ENCODE results near the gene TRIM17. TPM values are rescaled to one million over a fixed set of nuclear protein-coding genes. Genes with fewer than 3 reads are reported as not detected.

TRIM17 gene

DNA sequence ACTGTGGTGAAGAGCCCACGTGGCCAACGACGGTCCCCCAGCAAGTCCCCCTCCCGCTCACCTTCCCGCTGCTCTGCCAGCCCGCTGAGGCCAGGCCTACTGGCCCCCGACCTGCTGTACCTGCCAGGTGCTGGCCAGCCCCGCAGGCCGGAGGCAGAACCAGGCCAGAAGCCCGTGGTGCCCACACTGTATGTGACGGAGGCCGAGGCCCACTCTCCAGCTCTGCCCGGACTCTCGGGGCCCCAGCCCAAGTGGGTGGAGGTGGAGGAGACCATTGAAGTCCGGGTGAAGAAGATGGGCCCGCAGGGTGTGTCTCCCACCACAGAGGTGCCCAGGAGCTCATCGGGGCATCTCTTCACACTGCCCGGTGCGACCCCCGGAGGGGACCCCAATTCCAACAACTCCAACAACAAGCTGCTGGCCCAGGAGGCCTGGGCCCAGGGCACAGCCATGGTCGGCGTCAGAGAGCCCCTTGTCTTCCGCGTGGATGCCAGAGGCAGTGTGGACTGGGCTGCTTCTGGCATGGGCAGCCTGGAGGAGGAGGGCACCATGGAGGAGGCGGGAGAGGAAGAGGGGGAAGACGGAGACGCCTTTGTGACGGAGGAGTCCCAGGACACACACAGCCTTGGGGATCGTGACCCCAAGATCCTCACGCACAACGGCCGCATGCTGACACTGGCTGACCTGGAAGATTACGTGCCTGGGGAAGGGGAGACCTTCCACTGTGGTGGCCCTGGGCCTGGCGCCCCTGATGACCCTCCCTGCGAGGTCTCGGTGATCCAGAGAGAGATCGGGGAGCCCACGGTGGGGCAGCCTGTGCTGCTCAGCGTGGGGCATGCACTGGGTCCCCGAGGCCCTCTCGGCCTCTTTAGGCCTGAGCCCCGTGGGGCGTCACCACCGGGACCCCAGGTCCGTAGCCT lies 56.8 kb downstream of the TRIM17 start:
- Histone ChIP-seq H3K9ac (ENCODE audit: low read depth, low read length) (no peak overlapping the region), H3K9me3 (replicated peaks; ENCODE audit: low read length) (no peaks in the 10 kb centered on the region), H3K4me2 (ENCODE audit: low read length) (no peak overlapping the region), H3K36me3 (ENCODE audit: insufficient read depth, low read length) (no peaks in the 10 kb centered on the region), H3K27me3 (ENCODE audit: control insufficient read depth, insufficient read depth, low read length) (no peaks in the 10 kb centered on the region), H3K4me3 (ENCODE audit: low read length) (no peak overlapping the region), H3K4me1 (ENCODE audit: control insufficient read depth, insufficient read depth, low read length) (no peaks in the 10 kb centered on the region)

- no peaks in the 10 kb centered on the region for H3K4me1 ChIP-seq (ENCODE audit: control insufficient read depth, insufficient read depth, low read length)
- H3K4me3 ChIP-seq (ENCODE audit: low read length), result no peak overlapping the region
- H3K27me3 ChIP-seq (ENCODE audit: control insufficient read depth, insufficient read depth, low read length), result no peaks in the 10 kb centered on the region
- H3K9me3 ChIP-seq (replicated peaks; ENCODE audit: low read length), result no peaks in the 10 kb centered on the region
- H3K36me3 ChIP-seq (ENCODE audit: insufficient read depth, low read length), result no peaks in the 10 kb centered on the region
- H3K9ac ChIP-seq (ENCODE audit: low read depth, low read length), result no peak overlapping the region
- H3K4me2 ChIP-seq (ENCODE audit: low read length), result no peak overlapping the region
Measured at GRCh38 chr1:228358764-228359612, 57.7 kb downstream of the TRIM17 start.

DNA sequence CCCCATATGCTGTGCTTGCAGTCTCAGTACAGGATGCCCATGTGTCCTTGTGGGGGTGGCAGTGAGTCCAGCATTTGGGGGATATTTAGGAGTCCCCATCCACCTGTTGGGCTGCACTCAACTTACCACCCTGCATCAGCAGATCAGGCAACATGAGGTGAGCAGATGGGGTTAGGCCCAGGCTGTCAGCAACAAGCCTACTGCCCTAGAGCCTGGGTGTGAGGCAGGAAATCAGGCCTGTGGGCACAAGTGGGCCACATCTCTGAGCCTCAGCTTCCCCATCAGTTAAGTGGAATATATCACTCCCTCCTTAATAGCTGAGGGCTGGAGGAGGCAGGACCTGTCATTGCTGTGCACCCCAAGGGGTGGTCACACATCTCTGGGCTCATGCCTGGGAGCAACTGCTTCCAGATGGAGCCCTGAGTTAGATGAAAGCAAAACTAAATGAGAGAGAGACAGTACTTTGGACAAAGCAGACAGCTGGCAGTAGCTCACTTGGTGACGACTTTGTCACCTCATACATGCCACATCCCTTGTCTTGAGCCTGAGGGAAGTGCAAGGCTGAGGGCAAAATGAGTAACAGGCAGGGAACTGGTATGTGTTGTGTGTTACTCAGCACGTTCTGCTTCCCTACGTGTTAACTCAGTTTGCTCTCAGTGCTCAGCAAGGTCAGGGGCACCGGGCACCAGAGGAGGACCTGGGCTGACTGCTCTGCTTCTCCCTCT lies 58.5 kb downstream of the TRIM17 start:
- no peaks in the 10 kb centered on the region for H3K27me3 ChIP-seq (ENCODE audit: control insufficient read depth, insufficient read depth, low read length)
- no peaks in the 10 kb centered on the region for H3K9me3 ChIP-seq (replicated peaks; ENCODE audit: low read length)
- no peaks in the 10 kb centered on the region for H3K4me1 ChIP-seq (ENCODE audit: control insufficient read depth, insufficient read depth, low read length)
- H3K4me2 ChIP-seq (ENCODE audit: low read length), result no peak overlapping the region
- no peak overlapping the region for H3K9ac ChIP-seq (ENCODE audit: low read depth, low read length)
- H3K36me3 ChIP-seq (ENCODE audit: insufficient read depth, low read length), result no peaks in the 10 kb centered on the region
- no peak overlapping the region for H3K4me3 ChIP-seq (ENCODE audit: low read length)

Small RNAs within 50 kb of the gene (small RNA-seq; reads per million reads assigned to genes)
- not detected for gene MIR4666A
